ENCODE measurements around the gene BGN.

Gene BGN

DNA sequence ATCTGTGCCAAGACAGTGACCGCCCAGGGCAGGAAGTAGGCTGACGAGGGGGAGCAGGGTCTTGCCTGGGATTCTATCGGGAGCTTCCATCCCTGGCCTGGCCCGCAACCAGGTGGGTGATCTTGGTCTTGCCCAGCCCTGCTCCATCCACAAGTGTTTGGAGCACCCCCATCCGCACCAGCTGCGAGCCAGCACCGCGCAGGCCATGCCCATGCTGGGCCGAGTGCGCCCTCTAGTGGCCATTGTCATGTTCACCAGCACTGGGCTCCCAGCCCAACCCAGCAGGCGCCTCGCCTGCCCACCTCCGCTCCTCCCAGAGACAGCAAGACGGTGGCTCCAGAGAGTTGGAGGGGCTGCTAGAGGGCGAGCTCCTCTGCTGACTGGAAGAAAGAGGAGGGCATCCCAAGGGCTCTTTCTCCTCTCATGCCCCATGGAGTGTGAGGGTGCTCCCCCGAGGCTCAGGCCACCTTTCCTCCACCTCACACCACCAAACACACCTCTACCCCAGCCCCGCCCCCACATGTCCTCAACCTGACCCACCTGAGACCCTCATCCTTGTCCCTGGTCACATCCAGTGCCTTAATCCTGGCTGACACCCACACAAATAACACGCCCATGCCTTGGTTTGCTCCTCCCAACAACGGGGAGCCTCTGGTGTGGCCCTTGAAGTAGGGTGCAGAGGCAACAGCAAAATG lies 12.9 kb downstream of the BGN start:
- DNase-seq (ENCODE audit: low read depth), result no peak

DNA sequence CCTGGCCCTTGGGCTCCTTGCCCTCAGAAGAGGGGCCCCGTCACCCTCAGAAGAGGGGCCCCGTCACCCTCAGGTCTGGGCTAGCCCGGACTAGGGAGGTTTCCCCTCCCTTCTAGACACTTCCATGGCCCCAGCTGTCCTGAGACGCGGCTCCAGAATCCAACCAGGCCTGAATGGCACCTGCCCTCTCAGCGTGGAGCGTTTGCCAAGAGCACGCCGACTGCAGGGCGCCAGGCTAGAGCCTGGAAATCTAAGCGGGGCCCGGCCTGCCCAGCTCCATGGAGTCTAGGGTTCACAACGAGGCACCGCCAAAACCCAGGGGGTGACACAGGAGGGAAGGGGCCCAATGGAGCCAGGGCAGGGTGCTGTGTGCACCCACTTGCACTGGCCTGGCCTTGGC lies 14.8 kb downstream of the BGN start:
- no peak for DNase-seq (ENCODE audit: low read depth)

DNA sequence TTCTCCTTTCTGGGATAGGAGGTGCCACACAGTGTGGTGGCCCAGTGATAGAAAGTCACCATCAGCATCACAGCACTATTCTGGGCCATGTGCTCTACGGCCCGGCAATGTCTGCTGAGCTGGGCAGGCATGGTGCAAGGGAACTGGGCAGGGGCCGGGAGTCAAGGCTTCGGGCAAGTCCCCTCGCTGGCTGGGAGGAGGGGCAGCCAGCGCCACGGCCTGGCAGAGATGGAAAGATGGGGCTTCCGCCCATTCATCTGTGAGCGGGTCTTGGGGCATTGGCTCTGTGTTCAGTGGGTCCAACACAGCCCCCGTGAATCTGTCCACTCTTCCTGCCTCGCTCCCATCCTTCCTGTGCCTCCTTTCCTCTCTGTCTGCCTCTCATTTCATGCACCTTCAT lies 15.6 kb downstream of the BGN start:
- no peak for DNase-seq (ENCODE audit: low read depth)

DNA sequence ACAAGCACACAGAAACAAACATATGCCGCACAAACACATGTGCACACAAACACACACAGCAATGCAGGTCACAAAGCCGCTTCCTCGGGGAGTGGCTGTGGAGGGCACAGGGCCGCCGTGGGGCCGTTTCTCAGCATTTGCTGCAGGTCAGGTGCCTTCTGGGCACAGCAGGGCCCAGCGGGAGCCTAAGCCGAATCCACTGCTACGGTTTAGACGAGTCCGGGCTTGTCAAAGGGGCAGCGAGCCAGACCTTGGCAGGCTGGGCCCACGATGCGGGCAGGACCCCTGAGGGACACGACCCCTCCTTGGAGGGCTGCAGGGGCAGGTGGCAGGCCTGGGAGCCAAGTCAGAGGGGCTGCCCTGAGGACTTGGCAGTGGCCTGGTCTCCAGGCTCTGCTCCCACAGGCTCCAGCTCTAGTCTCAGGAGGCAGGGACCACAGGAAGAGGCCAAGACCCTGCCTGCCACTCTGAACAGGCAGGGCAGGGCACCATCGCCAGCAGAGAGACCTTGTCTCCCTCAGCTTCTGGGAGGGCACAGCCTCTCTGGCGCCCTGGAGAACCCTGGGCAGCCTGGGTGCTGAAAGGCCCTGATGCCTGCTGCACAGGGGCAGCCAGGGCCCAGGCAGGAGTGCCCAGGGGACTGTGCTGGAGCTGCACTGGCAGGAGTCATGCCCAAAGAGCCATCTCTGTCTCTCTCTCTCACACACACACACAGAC lies 17.2 kb downstream of the BGN start:
- DNase-seq (ENCODE audit: low read depth), result no peak

DNA sequence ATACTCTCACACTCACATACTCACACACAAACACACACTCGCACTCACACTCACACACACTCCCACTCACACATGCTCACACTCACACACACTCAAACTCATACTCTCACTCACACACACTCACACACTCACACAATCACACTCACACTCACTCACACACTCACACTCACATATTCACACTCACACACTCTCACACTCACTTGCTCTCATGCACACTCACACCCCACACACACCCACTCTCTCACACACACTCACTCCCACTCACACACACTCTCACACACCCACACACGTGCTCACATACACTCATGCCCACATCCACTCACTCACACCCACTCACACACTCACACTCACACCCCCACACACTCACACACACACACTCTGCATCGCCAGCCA lies 17.7 kb downstream of the BGN start:
- no peak for DNase-seq (ENCODE audit: low read depth)

DNA sequence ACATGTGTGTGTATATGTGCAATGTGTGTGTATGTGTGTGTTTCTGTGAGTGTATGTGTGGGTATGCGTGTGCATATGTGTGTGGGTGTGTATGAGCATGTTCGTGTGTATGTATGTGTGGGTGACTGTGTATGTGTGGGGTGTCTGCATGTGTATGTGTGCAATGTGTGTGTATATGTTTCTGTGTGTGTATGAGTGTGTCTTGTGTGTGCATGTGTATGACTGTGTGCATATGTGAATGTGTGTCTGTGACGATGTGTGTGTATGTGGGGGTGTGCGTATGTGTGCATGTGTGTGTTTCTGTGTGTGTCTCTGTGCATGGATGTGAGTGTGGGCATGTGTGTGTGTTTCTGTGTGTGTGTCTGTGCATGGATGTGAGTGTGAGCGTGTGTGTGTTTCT lies 18.5 kb downstream of the BGN start:
- no peak for DNase-seq (ENCODE audit: low read depth)

DNA sequence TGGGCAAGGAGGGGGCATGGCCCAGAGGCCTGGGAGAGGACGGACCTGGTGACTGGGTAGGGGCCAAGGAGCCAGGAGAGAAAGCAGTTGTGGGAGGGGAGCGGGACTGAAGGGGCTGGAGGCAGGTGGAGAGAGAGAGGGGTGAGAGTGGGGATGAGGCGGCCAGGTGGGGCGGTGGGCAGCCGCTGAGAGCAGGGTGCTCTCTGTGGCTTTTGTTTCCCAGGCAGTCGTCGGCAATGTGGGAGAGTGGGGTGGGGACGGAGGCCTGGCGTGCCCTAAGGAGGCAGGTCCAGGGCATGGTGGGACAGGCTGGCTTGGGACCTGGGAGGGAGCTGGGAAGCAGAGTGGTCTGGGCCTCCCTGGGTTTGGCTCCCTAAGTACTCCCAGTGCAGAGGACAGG lies 19.5 kb downstream of the BGN start:
- no peak for DNase-seq (ENCODE audit: low read depth)

DNA sequence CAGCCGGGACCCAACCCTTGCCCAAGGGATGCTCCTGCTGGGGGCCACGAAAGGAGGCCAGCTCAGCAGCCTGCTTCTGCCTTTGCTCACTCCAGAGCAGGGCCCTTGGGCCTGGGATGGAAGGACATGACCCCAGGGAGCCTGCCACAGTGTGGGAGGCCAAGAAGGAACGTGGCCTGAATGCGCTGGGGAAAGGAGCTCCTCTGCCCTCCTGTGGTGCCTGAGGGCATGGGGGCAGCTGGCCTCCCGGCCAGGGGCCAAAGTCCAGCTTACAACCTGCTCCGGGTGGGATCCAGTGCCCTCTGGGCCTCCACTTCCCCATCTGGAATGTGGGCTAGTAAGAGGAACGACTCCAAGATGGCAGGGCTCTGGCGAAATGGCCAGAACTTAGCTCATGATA lies 20.7 kb downstream of the BGN start:
- DNase-seq (ENCODE audit: low read depth), result no peak

DNA sequence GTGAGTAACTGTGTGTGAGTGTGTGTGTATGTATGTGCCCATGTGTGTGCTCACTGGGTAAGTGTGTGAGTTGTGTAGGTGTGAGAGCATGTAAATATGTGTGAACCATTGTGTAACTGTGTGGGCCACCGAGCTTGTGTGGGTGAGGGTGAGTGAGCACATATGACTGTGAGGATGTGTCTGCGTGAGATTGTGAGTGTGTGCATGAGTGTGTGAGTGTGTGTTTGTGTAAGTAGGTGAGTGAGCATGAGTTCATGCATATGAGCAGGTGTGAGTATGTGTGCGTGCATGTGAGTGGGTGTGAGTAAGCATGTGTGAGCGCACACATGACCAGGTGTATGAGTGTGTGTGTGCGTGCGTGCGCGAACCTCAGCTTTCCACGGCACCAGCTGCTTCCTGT lies 21.3 kb downstream of the BGN start:
- no peak for DNase-seq (ENCODE audit: low read depth)

DNA sequence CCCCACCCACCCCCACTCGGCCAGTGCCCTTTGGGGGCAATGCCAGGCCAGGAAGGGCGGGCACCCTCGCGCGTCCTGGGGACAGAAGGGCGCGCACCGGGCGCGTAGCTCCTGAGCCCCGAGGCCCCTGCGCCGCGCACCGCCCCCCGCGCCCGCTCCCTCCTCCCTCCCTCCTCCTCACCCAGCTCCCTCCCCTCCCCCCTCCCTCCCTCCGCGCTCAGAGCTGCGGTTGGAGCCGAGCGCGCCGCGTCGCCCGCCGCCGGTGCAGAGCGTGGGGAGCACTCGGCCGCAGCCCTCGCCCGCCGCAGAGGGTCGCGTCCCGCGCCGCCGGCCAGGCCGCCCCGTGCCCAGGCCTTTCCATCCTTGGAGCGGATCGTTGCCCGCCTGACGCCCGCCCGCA lies 22.6 kb downstream of the BGN start, which contains the start of gene ATP2B3:
Gene ATP2B3, plus strand, starts transcription at position 220 of the 400 bp plus-strand sequence. CDS start 18,606 bp downstream, outside the sequence.
- DNase-seq (ENCODE audit: low read depth), result no peak

DNA sequence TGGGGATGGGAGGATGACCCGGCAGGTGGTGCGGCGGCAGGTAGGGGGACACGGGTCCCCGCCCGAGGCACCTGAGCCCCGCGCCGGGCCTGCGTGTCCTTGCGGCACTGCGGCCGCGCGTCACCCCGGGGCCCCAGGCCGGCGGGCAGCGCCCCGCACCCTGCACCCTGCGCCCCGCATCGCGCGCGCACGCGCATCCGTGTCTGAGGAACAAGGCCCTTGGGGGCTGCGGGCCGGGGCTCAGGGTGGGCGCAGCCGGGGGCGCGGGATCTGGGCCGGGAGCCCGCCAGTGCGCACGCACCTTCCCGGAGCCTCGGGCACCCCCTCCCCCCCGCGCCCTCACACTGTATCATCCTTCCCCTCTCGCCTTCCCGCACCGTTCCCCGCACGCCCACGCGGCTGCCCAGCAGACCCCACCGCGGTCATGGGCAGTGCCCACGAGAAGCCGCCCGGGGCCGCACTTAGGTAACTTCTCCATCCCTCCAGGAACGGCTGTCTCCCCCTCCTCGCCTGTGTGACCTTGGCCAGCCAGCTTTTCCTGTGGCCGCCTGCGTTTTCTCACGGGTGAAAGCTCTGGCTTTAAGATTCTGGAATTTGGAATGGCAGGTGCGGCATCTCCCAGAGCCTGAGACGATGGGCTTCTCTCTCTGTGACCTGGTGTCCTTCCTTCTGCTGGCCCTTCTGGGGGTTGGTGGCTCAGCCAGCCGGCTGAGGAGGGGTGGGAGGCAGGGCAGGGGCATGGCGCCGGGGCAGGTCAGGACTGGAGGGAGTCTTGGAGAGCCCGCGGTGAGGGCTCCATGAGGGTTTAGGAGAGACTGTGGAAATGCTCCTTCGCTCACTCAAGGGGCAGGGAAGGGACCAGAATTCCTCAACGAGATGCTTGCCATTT lies 23.4 kb downstream of the BGN start:
- no peak for DNase-seq (ENCODE audit: low read depth)

DNA sequence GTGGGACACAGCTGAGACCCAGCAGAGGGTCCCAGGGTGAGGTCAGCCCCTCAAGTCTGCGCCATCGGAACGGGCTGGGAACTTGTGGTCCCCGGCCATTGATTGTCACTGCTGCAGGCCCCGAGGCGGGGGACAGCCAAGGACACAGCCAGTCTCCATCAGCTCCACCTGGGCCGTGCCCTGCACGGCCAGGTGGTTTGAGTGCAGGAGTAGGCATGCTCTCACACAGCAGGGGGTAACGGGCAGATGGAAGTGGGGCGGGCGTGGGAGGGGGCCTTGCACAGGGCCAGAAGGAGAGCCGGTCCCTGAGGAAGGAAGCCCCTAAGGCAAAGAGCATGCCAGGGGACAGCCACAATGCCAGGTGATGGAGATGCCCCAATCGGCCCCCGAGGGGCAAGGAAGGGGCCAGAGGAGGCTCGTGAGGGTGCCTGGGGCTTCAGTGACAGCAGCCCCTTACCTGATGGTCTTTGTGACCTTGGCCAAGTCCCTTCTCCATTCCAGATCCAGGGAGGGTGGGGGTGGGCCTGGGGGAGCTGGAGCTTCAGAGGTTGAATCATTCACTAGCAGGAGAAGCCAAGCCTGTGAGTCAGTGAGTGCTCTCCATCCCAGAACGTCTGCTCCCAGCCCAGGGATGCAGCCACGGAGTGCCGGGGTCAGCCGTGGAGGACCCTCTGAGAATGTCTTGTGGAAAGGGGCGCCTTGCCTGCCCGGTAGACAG lies 24.9 kb downstream of the BGN start:
- no peak for DNase-seq (ENCODE audit: low read depth)

DNA sequence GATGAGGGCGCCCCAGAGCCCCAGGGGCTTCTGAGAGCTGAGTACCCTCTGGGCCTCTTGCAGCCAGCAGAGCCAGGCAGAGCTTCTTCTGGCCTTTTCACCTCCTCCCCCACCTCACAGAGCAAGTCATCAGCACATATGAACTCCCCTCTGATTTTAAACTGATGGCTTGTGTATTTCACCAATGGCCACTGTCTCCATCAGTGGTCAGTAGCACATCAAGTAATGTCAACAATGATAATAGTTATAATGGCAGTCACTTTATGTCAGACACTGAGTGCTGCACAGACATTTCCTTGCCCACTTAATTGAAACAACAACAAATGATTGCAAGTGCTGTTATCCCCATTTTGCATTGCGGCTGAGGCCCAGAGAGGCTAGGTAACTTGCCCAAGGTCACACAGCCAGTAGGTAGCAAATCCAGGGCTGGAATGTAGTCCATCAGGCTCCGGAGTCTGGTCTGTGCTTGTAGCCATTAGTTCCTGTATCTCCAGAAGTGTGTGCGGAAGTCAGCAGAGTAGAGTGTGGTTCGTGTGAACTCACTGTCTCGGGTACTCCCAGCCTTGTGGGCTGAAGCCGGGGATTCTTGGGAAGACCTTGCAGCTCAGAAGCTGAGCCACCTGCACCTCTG lies 25.6 kb downstream of the BGN start:
- DNase-seq (ENCODE audit: low read depth), result no peak

DNA sequence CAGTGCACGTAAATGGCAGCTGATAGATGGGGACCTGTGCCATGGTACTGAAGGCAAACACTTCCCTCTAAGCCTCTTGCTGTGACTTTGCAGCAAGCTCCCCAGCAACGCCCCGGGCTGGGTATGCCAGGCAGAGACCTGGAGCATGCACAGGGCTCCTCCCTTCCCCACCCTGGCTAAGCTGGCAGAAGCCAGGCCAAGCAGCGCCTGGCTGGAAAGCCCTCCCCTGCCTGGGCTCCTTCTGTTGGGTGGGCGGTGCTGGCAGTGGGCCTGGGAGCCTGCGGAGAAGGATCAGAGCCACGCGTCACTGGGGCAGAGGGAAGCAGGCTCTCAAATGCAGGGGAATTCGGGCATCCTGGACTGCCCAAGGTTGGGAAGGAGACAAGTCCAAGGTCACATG lies 26.3 kb downstream of the BGN start:
- DNase-seq (ENCODE audit: low read depth), result no peak

DNA sequence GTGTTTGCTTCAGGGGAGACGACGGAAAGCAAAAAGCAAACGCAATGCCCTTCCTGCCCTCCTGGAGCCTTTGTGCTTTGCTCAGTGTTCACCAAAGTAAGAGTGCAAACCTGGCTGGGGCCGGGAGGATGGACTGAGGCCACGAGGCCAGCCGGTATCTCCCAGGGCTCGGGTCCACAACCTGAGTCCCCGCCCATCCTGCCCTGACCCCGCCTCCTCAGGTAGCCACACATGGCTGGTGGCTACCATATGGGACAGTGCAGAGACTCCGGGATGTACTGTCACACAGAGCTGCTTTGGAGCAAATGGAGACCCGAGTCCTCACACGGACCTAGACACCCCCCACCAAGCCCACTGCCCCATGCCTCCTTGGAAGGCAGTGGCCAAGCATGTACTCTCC lies 27.5 kb downstream of the BGN start:
- no peak for DNase-seq (ENCODE audit: low read depth)

DNA sequence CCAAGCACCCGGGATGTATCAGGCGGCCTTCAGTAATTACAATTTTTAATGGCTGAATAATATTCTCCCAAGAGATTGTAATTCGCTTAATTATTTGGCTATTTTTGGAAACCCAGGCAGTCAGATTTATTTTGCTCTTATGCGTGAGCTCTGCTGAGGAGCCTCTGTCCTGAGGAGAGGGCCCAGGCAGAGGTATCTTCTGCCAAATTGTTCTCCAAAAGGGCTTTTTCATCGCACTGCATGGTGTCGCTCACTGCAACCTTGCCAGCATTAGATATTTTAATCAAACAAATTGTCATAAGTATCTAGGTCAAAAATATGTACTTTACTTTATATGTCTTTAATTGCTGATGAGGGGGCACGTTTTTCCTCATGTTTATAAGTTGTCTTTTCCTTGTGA lies 28.5 kb downstream of the BGN start:
- DNase-seq (ENCODE audit: low read depth), result no peak

DNA sequence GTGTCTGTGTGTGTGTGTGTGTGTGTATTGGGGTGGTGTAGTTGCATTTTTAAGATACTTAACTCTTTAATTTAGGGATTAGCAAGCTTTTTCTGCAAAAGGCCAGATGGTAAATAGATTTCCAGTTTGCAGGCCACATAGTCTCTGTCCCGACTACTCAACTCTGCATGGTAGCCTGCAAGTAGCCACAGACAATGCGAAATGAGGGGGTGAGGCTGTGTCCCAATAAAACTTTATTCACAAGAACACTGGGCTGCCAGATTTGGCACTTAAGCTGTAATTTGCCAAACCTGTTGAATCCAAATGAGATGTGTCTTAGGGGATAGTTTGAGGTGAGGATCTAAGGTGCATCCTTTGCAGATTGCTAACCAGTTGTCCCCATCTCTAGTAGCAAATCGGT lies 29.5 kb downstream of the BGN start:
- no peak for DNase-seq (ENCODE audit: low read depth)

DNA sequence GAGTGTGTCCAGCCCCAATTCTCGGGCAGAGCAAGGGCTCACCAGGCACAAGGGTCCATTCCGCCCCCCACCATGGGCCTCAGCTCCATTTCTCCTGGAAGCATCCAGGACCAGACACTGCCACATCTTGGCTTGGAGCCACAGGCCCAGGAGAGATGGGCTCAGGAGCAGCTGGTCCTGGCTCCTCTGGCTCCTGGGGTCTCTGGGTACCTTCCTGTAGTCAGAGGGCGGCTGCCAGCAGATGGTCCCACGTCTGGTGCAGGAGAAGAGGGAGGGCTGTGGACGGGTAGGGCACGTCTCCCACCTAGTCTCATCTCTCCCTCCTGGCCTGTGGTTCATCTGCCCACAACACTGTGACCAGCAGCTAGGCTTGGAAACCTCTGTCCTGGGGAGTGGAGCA lies 30.7 kb downstream of the BGN start:
- DNase-seq (ENCODE audit: low read depth), result no peak

DNA sequence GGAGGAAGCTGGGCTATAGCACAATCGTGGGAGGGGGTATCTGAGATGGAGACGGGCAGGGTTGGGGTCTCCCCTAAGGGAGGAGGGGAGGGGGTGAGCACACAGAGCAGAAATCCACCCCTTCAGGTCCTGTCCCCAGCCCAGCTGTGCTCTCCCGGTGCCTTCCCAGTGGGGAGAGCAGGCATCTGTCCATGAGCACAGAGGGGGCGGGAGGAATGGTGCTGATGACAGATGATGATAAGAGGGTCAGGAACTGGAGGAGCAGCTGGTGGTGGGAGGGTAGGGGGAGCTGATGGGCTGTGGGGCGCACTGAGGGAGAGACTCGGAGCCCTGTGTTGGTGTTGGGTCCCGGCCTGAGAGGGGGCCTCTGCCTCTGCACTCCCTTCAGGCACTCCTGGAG lies 31.3 kb downstream of the BGN start:
- no peak for DNase-seq (ENCODE audit: low read depth)

DNA sequence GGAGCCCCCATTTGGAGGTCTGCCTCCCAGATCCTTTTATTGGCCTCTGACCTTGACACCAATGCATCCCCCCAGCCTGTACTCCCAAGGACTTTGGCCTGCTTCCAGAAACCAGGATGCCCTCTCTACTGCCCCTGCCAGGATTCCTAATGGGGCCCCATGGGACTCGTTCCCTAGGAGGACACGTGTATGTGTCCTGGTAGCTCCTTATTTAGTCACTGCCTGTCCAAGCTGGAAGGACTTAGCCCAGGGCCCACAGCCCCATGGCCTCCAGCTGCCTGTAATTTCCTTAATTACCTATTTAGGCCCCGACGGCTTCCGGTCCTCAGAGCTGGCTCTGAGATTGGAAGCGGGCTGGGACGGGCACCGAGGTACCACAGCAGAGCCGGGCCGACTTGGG lies 32.0 kb downstream of the BGN start:
- no peak for DNase-seq (ENCODE audit: low read depth)

DNA sequence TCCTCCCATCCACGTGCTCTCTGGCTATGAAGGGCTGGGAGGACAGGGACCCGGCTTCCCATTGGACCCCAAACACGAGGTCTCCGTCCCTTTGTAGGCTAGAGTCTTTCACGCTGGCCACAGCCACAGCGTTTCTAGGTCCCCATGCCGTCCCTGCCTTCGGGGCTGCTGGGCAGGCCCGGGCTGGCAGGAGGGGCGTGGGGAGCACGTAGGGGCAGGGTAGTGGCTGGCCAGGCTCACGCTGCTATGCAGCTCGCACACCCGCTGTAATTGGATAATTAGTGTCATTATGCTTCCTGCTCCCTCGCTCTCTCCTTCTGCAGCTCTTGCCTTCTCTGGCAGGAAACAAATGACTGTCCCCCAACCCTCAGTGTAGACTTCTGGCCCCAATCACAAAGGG lies 32.4 kb downstream of the BGN start:
- DNase-seq (ENCODE audit: low read depth), result no peak

Measured in stromal cell of bone marrow (primary cell).